GM21529 (cell line): ENCODE measurements around the gene DENND5B.
"Not testable (repeated sequence)": the region's sequence is repeated elsewhere in the genome, so short reads cannot be mapped to it uniquely, and the experiment has no call there.

Experiments used
- ATAC-seq: cut with Tn5 transposase; IDR thresholded peaks from one replicate; pipeline ENCODE4 v1.9.1; 2021; ENCODE audit not compliant: unreplicated experiment

DENND5B gene

DNA sequence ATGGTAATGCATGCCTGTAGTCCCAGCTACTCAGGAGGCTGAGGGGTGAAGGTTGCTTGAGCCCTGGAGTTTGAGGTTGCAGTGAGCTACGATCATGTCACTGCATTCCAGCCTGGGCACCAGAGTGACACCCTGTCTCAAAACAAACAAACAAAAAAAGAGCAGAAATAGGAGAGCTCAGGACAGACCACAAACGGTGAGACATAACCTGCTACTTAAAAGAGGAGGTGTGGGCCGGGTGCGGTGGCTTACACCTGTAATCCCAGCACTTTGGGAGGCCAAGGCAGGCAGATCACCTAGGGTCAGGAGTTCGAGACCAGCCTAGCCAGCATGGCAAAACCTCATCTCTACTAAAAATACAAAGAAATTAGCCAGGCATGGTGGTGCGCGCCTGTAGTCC is 115.3 kb downstream of the DENND5B start:
- not testable (repeated sequence) for ATAC-seq

DNA sequence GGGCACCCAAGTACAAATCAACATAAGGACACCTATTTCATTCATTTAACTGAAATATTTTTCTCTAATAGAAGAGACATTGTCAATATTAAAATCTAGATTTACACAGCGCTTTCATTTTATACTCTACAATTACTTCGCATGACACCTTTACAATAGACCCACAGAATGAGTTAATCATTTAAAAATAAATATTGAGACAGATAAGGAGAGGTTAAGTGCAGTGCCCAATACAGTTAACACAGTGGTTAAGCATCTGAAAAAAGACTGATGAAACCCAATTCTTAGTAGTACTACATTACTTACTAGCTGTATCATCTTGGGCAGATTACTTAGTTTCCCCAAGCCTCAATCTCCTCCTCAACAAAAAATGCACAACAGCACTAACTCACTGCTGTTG is 116.2 kb downstream of the DENND5B start:
- ATAC-seq, result no peak

DNA sequence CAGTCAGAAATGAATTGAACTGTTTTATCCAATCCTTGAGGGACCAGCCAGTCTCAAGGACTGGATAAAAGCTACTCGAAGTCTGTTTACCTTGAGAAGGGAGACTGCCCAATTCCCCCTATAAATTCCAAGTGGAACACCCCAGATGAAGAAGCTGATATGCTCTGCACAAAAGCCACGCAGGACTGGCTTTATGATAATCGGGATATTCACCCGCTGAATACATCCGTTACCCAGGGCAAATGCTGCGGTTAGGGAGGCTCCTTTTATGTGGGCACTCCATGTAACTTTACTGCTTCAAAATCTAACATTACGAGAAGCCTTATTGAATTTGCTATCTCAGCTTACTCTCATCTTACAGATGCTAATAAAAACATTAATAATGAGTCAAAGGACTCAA is 119.1 kb downstream of the DENND5B start:
- no peak for ATAC-seq

DNA sequence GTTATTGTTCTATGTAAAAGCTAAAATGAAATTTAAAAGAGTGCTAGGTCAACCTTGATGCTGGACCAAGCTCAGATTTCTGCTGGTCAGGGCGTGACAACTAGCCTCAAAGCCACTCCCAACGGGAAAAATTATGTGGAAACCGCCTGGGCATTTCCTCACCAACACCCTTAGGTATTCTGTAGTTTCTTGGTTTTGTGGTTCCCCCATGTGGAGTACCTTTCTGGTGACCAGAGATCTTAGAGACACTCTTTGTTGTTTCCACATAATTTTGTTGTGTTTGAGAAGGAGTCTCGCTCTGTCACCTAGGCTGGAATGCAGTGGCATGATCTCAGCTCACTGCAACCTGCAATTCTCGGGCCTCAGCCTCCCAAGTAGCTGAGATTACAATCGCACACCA is 119.9 kb downstream of the DENND5B start:
- no peak for ATAC-seq

DNA sequence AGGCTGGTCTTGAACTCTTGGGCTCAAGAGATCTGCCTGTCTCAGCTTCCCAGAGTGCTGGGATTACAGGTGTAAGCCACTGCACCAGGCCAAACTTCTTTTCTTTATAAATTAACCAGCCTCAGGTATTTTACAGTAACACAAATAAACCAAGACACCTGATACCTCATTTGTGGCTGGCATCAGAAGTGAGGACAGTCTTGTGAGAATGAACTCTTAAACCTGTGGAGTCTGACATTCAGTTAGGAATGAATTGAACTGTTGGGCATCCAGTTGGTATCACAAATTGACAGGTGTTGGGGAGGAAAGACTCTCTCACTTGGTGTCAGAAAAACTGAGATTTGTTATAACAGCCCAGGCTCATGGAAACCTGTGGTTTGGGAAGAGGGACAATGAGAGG is 120.5 kb downstream of the DENND5B start:
- ATAC-seq, result no peak

DNA sequence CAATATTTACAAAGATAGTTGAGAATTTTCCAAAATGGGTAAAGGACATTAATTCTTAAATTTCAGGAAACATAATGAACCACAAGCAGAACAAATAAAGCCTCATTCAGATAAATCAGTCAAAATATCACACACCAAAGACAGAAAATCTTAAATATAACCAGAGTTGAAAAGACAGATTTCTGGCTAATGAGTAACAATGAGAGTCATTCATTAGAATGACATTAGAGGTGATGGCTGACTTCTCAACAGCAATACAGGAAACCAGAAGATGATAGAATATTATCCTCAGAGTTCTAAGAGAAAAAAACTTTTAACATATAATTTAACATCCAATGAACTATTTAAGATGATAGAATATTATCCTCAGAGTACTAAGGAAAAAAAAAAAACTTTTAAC is 124.2 kb downstream of the DENND5B start:
- no peak for ATAC-seq

DNA sequence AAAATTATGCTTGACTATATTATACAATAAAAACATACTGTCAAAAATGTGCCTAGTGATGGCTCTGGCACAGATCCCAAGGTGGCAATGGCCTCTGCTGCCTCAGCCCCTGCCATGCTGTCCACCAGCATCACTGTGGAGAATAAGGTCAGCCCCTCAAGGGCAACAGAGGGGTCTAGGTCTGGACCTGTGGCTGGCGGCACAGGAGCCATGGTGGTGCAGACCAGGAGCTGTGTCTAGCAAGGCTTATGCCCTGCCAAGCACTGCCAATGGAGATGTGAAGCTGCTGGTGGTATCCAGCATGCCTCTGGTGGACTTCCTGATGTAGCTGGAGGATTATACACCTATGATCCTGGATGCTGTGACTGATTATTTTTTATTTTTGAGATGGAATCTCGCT is 125.9 kb downstream of the DENND5B start:
- ATAC-seq, result no peak

DNA sequence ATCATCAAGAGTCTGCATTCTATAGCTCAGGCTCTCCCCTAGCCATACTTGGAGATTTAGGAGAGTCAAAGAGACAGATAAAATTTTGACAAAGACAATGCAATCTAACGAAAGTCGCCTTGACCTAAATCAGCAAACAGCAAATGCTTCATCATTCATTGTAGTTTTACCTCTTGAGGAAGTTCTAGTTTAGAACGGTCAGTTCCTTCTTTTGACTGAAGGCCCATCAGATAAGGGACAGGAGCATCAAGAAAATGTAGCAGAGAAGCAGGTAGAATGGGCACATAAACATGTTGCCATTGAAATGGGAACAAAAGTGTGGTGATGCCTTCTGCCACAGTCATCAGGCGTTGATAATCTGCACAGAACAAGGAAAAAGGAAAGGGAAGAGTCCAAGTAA is 130.9 kb downstream of the DENND5B start:
- no peak for ATAC-seq

DNA sequence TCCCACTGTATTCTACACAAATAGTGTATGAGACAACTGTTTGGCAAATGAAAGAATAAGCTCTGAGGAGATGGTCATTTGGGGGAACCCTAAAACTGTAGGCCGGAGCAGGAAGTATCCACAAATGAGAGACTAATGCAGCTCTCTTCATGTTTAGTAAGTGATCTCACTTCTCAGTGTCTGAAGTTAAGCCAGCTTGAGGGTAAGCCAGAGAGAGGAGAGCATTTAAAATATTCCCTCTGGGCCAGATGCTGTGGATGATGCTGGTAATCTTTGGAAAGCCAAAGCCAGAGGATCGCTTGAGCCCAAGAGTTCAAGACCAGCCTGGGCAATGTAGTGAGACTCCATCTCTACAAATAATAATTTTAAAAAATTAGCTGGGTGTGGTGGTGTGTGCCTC is 134.4 kb downstream of the DENND5B start:
- ATAC-seq, result no peak

DNA sequence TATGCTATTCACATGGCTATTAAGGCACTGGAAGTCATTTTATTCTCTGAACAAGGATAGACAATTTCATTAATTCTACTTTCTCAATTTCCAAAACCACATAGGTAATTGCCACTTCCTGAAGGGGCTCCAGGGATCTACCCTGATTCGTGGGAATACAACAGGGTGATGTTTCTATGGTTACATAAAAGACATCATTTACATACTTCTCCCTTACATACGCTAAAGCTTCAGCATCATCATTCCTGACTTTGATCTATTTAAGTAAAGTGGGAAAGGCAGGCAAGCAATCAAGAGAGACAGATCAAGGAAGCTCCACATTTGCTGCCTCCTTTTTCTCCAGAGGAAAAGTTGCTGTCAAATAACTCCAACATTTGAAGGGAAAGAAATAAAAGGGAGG is 146.2 kb downstream of the DENND5B start:
- no peak for ATAC-seq

DNA sequence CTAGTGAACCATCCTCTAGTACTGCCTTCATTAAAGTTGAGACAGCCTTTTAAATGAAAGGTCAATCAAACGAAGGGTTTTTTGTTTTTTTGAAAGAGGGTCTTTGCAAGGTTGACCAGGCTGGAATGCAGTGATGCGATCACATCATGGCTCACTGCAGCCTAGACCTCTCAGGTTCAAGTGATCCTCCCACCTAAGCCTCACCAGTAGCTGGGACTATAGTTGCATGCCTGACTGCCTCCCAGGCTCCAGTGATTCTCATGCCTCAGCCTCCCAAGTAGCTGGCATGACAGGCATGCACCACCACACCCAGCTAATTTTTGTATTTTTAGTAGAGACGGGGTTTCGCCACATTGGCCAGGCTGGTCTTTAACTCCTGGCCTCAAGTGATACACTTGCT is 150.3 kb downstream of the DENND5B start:
- no peak for ATAC-seq

DNA sequence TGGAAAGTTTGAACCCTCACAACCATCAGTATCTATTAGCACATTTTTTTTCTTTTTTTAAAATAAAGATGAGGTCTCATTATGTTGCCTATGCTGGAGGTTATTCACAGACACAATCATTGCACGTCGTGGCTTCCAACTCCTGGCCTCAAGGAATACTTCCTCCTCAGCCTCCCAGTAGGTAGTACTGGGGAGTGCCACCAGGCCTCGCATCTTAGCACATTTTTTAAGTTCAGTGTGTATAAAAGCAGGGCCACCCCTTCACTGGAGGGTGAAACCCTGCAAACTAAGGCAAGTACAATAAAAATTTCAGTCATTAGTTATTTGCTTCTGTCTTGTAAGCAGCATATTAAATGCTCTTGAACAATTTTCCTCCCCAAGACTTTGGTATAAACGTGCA is 150.8 kb downstream of the DENND5B start:
- ATAC-seq, result no peak

DNA sequence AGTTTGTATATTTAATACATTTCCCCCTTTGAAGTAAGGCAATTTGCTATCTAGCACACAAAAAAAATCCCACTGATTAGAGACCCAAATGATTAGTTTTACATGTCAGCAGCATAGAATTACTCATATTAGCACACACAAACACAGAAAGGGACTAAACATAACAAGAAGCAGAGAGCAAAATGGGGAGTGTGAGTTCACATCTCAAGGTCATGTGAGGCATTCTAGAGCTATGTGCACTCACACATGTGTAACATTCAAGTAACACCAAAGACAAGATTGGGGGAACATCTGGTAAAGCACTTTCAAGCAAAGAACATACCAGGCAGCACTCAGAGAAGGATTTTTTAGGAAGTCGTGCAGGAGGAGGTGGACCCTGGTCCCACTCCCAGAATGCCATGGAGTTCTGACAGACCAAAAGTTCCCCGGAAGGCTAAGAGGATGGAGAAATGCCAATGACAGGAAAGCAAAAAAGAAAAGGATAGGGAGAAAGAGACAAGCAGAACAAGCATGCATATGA is 159.2 kb downstream of the DENND5B start:
- ATAC-seq, result no peak

DNA sequence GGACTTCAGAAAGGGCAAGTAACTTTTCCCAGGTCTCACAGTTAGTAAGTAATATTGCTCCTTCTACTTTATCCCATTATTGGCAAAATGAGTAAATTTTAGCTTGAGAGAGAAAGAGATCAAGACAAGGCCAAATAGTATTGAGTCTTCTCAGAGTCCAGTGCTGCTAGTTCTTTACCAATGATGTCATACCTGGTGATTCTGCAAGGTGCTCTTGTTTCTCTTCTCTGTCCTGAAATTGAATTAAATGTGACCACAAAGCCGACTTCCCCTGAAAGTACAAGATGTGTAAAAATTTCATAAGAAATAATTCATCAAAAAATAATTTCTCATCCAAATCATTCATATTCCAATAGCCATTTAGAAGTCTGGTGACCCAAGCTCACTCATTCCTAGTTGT is 167.5 kb downstream of the DENND5B start:
- ATAC-seq, result no peak

DNA sequence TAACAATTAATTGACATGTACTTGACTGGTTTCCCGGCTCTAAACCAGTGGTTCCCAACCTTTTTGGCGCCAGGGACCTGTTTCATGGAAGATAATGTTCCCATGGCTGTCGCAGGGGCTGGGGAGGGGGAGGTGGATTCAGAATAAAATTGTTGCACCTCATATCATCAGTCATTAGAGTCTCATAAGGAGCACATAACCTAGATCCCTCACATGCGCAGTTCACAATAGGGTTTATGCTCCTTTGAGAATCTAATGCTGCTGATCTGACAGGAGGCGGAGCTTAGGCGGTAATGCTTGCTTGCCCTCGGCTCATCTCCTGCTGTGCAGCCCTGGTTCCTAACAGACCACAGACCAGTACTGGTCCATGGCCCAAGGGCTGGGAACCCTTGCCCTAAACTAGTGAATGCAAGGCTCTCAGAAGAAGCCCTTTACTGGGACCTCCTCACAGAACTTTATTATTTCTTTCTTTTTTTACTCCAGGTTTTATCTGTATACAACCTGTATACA is 178.6 kb downstream of the DENND5B start:
- ATAC-seq, result no peak

DNA sequence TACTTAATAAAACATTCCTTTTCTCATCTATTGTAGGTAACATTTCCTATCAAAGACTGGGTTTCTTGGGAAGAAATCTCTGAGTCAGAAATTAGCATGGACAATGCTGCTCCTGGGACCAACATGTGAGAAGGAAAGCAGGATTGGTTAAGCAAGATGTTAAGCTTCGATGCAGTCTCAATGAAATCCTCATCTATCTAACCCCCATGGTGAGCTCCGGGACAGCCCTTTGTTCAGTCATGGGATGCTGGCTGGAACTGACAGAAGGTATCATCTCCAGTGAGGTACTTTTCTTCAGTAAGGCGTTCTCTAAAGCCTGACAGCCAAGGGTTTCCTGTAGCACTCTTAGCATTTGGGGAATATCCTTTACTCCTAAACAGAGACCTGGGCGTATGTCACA is 182.2 kb downstream of the DENND5B start:
- no peak for ATAC-seq

DNA sequence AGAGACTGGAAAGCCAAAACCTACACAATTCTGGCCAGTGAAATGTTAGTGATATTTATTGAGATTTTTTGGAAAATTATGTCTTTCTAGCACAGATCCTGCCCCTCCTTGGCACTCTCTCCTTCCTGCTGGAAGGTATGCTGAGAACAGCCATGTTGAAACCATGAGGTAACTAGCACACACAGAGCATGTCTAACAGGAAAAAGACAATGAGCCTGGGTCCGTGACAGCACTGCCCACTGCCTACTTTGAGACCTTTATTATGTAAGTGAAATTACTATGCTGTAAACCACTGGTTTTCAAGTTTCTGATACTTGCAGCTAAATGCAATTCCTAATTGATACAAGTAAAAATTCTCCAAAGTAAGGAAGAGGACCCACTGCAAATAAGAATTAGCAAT is 183.4 kb downstream of the DENND5B start:
- ATAC-seq, result no peak

DNA sequence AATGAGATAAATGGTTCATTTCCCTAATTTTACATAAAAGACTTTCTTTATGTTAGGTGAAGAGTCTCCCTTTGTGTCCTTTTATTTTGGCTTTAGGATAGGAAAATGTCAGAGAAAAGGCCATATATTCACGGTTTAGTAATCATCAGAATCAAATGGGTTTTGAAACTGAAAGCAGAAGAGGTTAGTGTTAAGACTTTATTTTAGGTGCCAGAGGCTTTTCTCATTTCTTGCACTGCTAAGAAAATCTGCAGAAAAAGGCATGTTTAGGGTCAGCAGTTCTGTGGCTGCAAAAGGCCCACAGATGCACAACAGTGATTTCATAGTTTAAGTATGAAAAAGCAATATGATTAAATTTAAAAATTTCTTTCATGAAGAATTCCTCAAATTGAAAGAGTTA is 184.6 kb downstream of the DENND5B start:
- peak; percentile 83 for ATAC-seq

DNA sequence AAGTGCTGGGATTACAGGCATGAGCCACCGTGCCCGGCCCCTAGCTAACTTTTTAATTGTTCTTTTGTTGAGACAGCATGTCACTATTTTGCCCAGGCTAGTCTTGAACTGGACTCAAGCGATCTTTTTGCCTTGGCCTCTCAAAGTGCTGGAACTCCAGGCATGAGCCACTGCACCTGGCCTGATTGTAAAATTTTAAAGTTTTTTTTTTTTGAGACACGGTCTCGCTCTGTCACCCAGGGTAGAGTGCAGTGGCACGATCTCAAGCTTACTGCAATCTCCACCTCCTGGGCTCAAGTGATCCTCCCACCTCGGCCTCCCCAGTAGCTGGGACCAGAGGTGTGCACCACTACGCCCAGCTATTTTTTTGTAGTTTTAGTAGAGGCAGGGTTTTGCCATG is 185.9 kb downstream of the DENND5B start:
- ATAC-seq, result no peak

DNA sequence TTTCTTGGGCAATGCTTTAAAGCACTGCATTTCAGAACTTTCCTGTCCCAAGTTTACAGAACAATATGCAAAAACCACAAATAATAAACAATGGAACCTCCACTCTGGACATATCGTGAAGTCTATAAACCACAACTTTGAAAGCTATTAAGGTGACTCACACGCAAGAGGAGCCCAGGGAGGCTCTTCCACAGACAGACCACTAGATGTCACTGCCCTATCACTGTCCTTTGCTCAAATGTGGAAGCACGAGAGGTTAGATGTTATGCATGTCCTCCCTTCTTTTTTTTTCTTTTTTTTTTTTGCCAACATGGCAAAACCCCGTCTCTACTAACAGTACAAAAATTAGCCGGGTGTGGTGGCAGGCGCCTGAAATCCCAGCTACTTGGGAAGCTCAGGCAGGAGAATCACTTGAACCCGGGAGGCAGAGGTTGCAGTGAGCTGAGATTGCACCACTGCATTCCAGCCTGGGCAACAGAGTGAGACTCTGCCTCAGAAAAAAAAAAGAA is 187.8 kb downstream of the DENND5B start:
- peak; percentile 77 for ATAC-seq

DNA sequence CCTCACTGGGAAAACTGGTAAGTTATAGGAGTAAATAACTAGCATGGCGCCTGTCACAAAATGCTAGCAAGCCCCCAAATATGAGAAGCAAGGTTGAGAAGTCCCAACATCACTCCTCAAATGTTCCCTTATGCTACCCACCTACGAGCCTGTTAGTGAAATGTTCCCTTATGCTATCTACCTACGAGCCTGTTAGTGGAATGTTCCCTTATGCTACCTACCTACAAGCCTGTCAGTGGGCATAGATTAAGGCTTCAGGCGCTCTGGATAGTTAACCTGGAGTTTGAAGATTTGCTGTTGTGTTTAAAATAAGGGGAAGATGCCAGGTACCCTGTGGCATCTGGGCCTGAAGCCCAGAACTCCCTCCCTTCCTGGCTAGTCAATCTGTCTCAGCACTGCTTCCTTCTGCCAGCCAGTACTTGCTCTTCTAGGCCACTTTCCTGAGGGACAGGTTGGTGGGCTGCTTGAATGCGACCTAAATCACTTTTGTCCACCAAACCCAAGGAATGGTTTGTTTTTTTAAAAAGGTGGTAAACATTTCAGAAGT is 197.9 kb downstream of the DENND5B start:
- no peak for ATAC-seq

DNA sequence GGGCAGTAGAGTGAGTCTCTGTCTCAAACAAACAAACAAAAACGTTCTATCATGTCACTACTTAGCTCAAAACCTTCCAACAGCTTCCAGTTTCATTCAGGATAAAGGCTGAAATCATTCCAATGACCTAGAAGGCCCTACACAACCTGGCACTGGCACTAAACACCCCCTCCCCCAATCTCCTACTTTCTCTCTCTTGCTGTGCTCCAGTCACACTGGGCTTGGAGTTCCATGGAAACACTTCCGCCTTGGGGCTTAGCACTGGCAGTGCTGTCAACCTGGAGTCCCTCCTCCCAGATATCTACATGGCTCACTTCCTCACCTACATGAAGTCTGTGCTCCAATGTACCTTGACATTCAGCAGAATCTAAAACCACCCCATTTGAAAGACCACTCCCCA is 199.9 kb downstream of the DENND5B start:
- ATAC-seq, result no peak

DNA sequence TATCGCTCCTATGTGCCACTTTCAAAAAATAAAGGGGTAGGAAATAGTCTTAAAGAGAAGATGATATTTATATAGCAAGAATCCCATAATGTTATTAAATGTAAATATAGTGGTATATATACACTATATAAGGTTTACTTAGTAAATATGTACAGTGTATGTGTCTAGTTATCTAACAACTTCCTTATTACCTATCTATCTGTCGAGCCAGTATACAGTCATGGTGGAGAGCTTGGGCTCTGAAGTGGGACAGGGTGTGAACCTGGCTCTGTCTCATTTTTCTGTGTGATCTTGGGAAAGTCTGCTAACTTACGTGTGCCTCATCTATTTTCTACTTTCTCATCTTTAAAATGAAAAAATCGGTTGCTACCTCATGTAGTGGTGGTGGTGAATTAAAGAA is 202.2 kb downstream of the DENND5B start:
- no peak for ATAC-seq
